ENCODE data around the gene RTN1.

The RTN1 gene

GRCh38 chr14:59787045-59787674, 83.4 kb downstream of the RTN1 start:
- DNase-seq, result no peak

- no peak for DNase-seq
These were observed 84.9 kb downstream of the RTN1 start for GRCh38 chr14:59785629-59786028.

GRCh38 chr14:59782760-59783159, 87.8 kb downstream of the RTN1 start:
- DNase-seq, result no peak

GRCh38 chr14:59777006-59777579, 93.5 kb downstream of the RTN1 start:
- DNase-seq, result no peak

GRCh38 chr14:59776468-59776867, 94.1 kb downstream of the RTN1 start:
- no peak for DNase-seq

- DNase-seq, result no peak
These were observed 98.3 kb downstream of the RTN1 start for GRCh38 chr14:59772233-59772632.

GRCh38 chr14:59771577-59771976, 99.0 kb downstream of the RTN1 start:
- DNase-seq, result no peak

GRCh38 chr14:59769586-59769985, 101.0 kb downstream of the RTN1 start:
- no peak for DNase-seq

- no peak for DNase-seq
These were observed 101.7 kb downstream of the RTN1 start for GRCh38 chr14:59768855-59769375.

- DNase-seq, result no peak
These were observed 108.7 kb downstream of the RTN1 start for GRCh38 chr14:59761851-59762250.

GRCh38 chr14:59755409-59756135, 115.0 kb downstream of the RTN1 start:
- no peak for DNase-seq

GRCh38 chr14:59754256-59754655, 116.3 kb downstream of the RTN1 start:
- DNase-seq, result no peak

GRCh38 chr14:59753512-59753911, 117.1 kb downstream of the RTN1 start:
- DNase-seq, result no peak

GRCh38 chr14:59751578-59751977, 119.0 kb downstream of the RTN1 start:
- DNase-seq, result no peak

GRCh38 chr14:59739794-59740193, 130.8 kb downstream of the RTN1 start:
- DNase-seq, result no peak

- DNase-seq, result no peak
These were observed 142.3 kb downstream of the RTN1 start for GRCh38 chr14:59728304-59728703.

- no peak for DNase-seq
These were observed 143.4 kb downstream of the RTN1 start for GRCh38 chr14:59727073-59727661.

- no peak for DNase-seq
These were observed 159.5 kb downstream of the RTN1 start for GRCh38 chr14:59711080-59711479.

- DNase-seq, result no peak
These were observed 162.6 kb downstream of the RTN1 start for GRCh38 chr14:59707778-59708561.

- no peak for DNase-seq
These were observed 164.7 kb downstream of the RTN1 start for GRCh38 chr14:59705866-59706265.

GRCh38 chr14:59705245-59705644, 165.3 kb downstream of the RTN1 start:
- DNase-seq, result no peak

- DNase-seq, result no peak
These were observed 166.4 kb downstream of the RTN1 start for GRCh38 chr14:59704054-59704645.
